ENCODE results near the gene PUS3.

Gene PUS3

GRCh38 chr11:125902927-125903710, at the start of gene PUS3:
PUS3 (minus strand) TSS chr11:125903206; CDS start chr11:125896284, 6,922 bp downstream.
- DNase-seq = peak; percentile 90

GRCh38 chr11:125952559-125952958, 49.6 kb upstream of the PUS3 start:
- DNase-seq = no peak

- DNase-seq = no peak
Observed at GRCh38 chr11:125951731-125952130, 48.7 kb upstream of the PUS3 start.

- no peak for DNase-seq
Observed at GRCh38 chr11:125950696-125951651, 48.0 kb upstream of the PUS3 start.

GRCh38 chr11:125950178-125950490, 47.1 kb upstream of the PUS3 start:
- DNase-seq = no peak

- no peak for DNase-seq
Observed at GRCh38 chr11:125949271-125950177, 46.5 kb upstream of the PUS3 start.

- no peak for DNase-seq
Observed at GRCh38 chr11:125948278-125949051, 45.5 kb upstream of the PUS3 start.

GRCh38 chr11:125947419-125948277, 44.6 kb upstream of the PUS3 start:
- no peak for DNase-seq

GRCh38 chr11:125946712-125947418, 43.9 kb upstream of the PUS3 start:
- no peak for DNase-seq

- DNase-seq = no peak
Observed at GRCh38 chr11:125945797-125946520, 43.0 kb upstream of the PUS3 start, which contains the start of gene VSIG10L2. VSIG10L2 (plus strand) TSS chr11:125946044; CDS start chr11:125946056, 12 bp downstream.

- DNase-seq = no peak
Observed at GRCh38 chr11:125945011-125945796, 42.2 kb upstream of the PUS3 start.

GRCh38 chr11:125944350-125945010, 41.5 kb upstream of the PUS3 start:
- no peak for DNase-seq

GRCh38 chr11:125943661-125944349, 40.8 kb upstream of the PUS3 start:
- DNase-seq = no peak

- DNase-seq = no peak
Observed at GRCh38 chr11:125942771-125943428, 39.9 kb upstream of the PUS3 start.

GRCh38 chr11:125941619-125942611, 38.9 kb upstream of the PUS3 start:
- DNase-seq = peak; percentile 57

GRCh38 chr11:125941267-125941618, 38.2 kb upstream of the PUS3 start:
- DNase-seq = no peak
